ENCODE results near the gene GNG8. TPM values are rescaled to one million over a fixed set of nuclear protein-coding genes. Genes with fewer than 3 reads are reported as not detected.

GNG8 gene
- total RNA-seq, 2 donors from 2014 or later = not detected

DNA sequence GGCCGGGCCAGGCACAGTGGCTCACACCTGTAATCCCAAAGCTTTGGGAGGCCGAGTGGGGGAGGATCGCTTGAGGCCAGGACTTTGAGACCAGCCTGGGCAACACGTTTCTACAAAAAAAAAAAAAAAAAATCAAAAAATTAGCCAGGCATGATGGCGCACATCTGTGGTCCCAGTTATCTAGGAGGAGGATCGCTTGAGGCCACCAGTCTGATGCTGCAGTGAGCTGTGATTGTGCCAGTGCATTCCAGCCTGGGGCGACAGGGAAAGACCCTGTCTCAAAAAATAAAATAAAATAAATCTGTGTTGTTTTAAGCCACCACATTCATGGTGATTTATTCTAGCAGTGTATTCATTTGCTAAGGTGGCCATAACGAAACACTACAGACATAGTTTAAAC is 29.1 kb upstream of the GNG8 start:
- H3K9me3 ChIP-seq (ENCODE audit: control insufficient read depth, low read length) = no peaks in the 10 kb centered on the region
- no peaks in the 10 kb centered on the region for H3K4me1 ChIP-seq (ENCODE audit: control insufficient read depth, insufficient read depth, low read length)
- H3K9ac ChIP-seq (ENCODE audit: extremely low read depth, low read length, poor library complexity, severe bottlenecking) = no peak overlapping the region
- no peak overlapping the region for H3K27ac Mint-ChIP-seq
- H3K4me3 ChIP-seq (ENCODE audit: low read length) = no peak overlapping the region
- H3K4me3 Mint-ChIP-seq = no peak overlapping the region
- H3K36me3 ChIP-seq (ENCODE audit: control insufficient read depth, insufficient read depth, low read length) = no peaks in the 10 kb centered on the region
- H3K9me3 Mint-ChIP-seq = no peaks in the 10 kb centered on the region
- TF ChIP-seq, protein P1, sequence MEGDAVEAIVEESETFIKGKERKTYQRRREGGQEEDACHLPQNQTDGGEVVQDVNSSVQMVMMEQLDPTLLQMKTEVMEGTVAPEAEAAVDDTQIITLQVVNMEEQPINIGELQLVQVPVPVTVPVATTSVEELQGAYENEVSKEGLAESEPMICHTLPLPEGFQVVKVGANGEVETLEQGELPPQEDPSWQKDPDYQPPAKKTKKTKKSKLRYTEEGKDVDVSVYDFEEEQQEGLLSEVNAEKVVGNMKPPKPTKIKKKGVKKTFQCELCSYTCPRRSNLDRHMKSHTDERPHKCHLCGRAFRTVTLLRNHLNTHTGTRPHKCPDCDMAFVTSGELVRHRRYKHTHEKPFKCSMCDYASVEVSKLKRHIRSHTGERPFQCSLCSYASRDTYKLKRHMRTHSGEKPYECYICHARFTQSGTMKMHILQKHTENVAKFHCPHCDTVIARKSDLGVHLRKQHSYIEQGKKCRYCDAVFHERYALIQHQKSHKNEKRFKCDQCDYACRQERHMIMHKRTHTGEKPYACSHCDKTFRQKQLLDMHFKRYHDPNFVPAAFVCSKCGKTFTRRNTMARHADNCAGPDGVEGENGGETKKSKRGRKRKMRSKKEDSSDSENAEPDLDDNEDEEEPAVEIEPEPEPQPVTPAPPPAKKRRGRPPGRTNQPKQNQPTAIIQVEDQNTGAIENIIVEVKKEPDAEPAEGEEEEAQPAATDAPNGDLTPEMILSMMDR (conservative IDR thresholded peaks at IDR 0.05) = no peak
- H3K27ac ChIP-seq (ENCODE audit: low read depth, low read length) = no peak overlapping the region
- WGBS, 2 experiments (ENCODE audit: insufficient coverage in 1 of 2, insufficient read length in 1 of 2) = 87 to 92% methylated on average over 5 to 8 of the region's 8 CpGs
- H3K27me3 ChIP-seq (ENCODE audit: control insufficient read depth, insufficient read depth, low read length, poor library complexity, severe bottlenecking) = peaks cover 9% of the 10 kb centered on the region
- H3K36me3 Mint-ChIP-seq (ENCODE audit: low read depth) = no peaks in the 10 kb centered on the region
- DNase-seq = no peak
- H3K4me1 Mint-ChIP-seq = peaks cover 5% of the 10 kb centered on the region
- peaks cover 24% of the 10 kb centered on the region for H3K27me3 Mint-ChIP-seq (ENCODE audit: insufficient read depth)

DNA sequence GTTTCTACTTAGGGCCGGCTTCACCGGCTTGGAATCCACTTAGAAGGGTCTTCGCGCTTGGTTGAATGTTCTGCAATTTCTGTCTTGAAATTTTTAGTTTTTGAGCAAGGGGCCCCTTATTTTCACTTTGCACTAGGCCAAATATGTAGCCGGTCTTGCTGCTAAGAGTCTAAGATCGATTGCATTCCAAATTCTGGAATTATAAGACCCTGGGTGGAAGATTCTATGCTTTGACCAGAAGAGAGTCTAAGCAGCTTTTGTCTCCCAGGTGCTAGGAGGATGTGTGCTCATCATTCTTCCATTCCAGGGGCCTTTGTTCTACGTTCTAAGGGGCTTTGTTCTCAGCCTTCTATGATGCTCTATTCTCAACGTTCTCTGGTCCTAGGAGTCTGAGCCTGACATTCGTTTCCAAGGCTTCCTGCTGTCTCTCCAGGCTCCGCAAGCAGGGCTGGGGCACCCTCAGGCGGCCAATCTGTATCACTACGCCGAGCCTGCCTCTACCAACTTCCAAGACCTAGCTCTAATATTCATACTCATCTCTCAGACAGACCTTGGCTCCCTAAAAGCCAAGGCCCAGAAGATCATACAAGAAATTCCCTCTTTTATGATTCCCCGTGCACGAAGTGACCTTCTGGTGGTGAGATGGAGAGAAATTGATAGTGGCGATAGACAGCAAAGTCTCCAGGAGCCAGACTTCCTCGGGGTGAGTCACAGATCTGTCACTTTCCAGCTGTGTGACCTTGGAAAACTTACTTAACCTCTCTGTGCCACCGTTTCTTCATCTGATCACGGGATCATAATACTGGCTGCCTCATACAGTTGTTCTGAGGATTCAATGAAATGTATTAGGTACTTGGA is 26.0 kb upstream of the GNG8 start:
- WGBS, 2 experiments (ENCODE audit: insufficient coverage in 1 of 2, insufficient read length in 1 of 2) = 12 to 18% methylated on average over 14 to 19 of the region's 19 CpGs
- Histone ChIP-seq H3K4me1 (ENCODE audit: control insufficient read depth, insufficient read depth, low read length) (no peaks in the 10 kb centered on the region), H3K4me3 (ENCODE audit: low read length) (peak overlapping the region; percentile 77), H3K9ac (ENCODE audit: extremely low read depth, low read length, poor library complexity, severe bottlenecking) (no peak overlapping the region), H3K9me3 (ENCODE audit: control insufficient read depth, low read length) (no peaks in the 10 kb centered on the region), H3K36me3 (ENCODE audit: control insufficient read depth, insufficient read depth, low read length) (no peaks in the 10 kb centered on the region), H3K27ac (ENCODE audit: low read depth, low read length) (peak overlapping the region; percentile 93), H3K27me3 (ENCODE audit: control insufficient read depth, insufficient read depth, low read length, poor library complexity, severe bottlenecking) (peaks cover 28% of the 10 kb centered on the region)
- Mint-ChIP-seq H3K4me3 (peak overlapping the region; percentile 39), H3K27me3 (ENCODE audit: insufficient read depth) (peaks cover 50% of the 10 kb centered on the region), H3K4me1 (peaks cover 12% of the 10 kb centered on the region), H3K27ac (peak overlapping the region; percentile 88), H3K36me3 (ENCODE audit: low read depth) (no peaks in the 10 kb centered on the region), H3K9me3 (no peaks in the 10 kb centered on the region)
- TF ChIP-seq, protein P1 (conservative IDR thresholded peaks at IDR 0.05) = peak; percentile 93
- DNase-seq = peak; percentile 93

DNA sequence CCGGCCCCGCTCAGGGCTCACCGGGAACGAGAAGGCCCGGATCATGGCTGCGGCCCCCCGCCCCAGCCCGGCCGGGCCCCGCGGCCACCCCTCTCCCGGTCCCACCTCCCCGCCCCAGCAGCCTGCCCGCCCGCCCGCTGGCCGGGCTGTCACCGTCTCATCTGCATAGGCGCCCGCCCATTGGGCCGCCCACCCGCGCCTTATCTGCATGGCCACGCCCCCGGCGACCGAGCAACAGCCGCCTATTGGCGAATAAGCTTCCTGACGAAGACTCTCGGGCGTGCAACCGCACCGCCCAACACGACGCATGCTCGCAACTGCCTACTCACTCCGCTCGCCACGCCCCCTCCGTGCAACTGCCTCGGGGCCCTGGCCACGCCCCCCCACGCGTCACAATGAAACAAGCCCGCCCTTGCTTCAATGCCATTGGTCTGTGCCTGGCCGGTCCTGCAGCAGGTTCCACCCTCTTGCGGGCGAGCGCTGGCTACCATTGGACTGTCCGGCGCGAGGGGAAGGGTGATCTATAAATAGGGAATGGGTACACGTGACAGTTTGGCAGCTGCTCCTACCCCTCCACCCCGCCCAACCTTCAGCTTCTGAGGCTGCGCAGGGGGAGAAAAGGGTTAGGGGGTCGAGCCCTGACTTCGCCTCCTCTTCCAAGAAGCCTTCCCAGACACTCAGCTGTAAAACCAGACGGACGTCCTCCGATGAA is 25.2 kb upstream of the GNG8 start, which contains the start of gene DACT3:
Gene DACT3, minus strand, starts transcription at position 163 of the 712 bp plus-strand sequence. Its CDS starts 118 bp downstream, at position 45.
- peak within 1 kb of the TSS; percentile 77 for H3K4me3 ChIP-seq (ENCODE audit: low read length)
- H3K27ac ChIP-seq (ENCODE audit: low read depth, low read length) = peak within 1 kb of the TSS; percentile 93
- H3K4me1 Mint-ChIP-seq = peaks cover 12% of the 10 kb centered on the region
- peak within 1 kb of the TSS; percentile 88 for H3K27ac Mint-ChIP-seq
- no peak within 1 kb of the TSS for H3K9ac ChIP-seq (ENCODE audit: extremely low read depth, low read length, poor library complexity, severe bottlenecking)
- no peaks in the 10 kb centered on the region for H3K36me3 ChIP-seq (ENCODE audit: control insufficient read depth, insufficient read depth, low read length)
- H3K27me3 Mint-ChIP-seq (ENCODE audit: insufficient read depth) = peaks cover 56% of the 10 kb centered on the region
- peak; percentile 100 for DNase-seq
- no peaks in the 10 kb centered on the region for H3K4me1 ChIP-seq (ENCODE audit: control insufficient read depth, insufficient read depth, low read length)
- H3K9me3 ChIP-seq (ENCODE audit: control insufficient read depth, low read length) = no peaks in the 10 kb centered on the region
- H3K9me3 Mint-ChIP-seq = no peaks in the 10 kb centered on the region
- peaks cover 28% of the 10 kb centered on the region for H3K27me3 ChIP-seq (ENCODE audit: control insufficient read depth, insufficient read depth, low read length, poor library complexity, severe bottlenecking)
- TF ChIP-seq, protein P1 (conservative IDR thresholded peaks at IDR 0.05) = no peak
- WGBS, 2 experiments (ENCODE audit: insufficient coverage in 1 of 2, insufficient read length in 1 of 2) = 0 to 1% methylated on average over 20 to 59 of the region's 61 CpGs
- peak within 1 kb of the TSS; percentile 42 for H3K4me3 Mint-ChIP-seq
- no peaks in the 10 kb centered on the region for H3K36me3 Mint-ChIP-seq (ENCODE audit: low read depth)

Data from endodermal cell (in vitro differentiated cells).